Right renal pelvis (tissue), 4 donors: ENCODE data around the gene RBM25. TPM values are rescaled to one million over a fixed set of nuclear protein-coding genes. Genes with fewer than 3 reads are reported as not detected.

Experiments used
- DNase-seq, 4 donors: peaks; one replicate each; pipeline ENCODE4 v3.0.0-alpha.2; 2013; ENCODE audit warnings: low read depth in 4 of 4, low spot score in 3 of 4, missing footprints in 1 of 4
- polyA plus RNA-seq, 4 donors: library from polyadenylated mRNA; unstranded; fragments of 120-200 nt; gene quantifications; one replicate each; pipeline ENCODE4 v1.2.1, GENCODE V29; 2013; ENCODE audit not compliant: insufficient read length in 4 of 4

The RBM25 gene
- polyA plus RNA-seq, 4 donors, result 142 to 167 (median 162) TPM

GRCh38 chr14:73102806-73103497, 44.6 kb downstream of the RBM25 start:
- no peak for DNase-seq

- no peak for DNase-seq
These were observed 46.7 kb downstream of the RBM25 start for GRCh38 chr14:73105050-73105449.

- no peak for DNase-seq
These were observed 47.4 kb downstream of the RBM25 start for GRCh38 chr14:73105727-73106126.

GRCh38 chr14:73116079-73116665, 57.8 kb downstream of the RBM25 start:
- DNase-seq, result no peak

- DNase-seq, result no peak
These were observed 66.0 kb downstream of the RBM25 start for GRCh38 chr14:73124180-73124894.

- DNase-seq, result no peak
These were observed 66.8 kb downstream of the RBM25 start for GRCh38 chr14:73125169-73125588.

GRCh38 chr14:73125746-73126145, 67.4 kb downstream of the RBM25 start:
- no peak for DNase-seq

- no peak for DNase-seq
These were observed 75.5 kb downstream of the RBM25 start for GRCh38 chr14:73133795-73134194.

- DNase-seq, result no peak
These were observed 77.7 kb downstream of the RBM25 start for GRCh38 chr14:73136085-73136386.

GRCh38 chr14:73136387-73137225, 78.3 kb downstream of the RBM25 start, which contains the start of gene PSEN1:
Gene PSEN1, plus strand, starts transcription at chr14:73136507. Its CDS starts 11,513 bp downstream, at chr14:73148020.
- DNase-seq, result peak; percentile 91 to 93 (median 92)

- DNase-seq, result no peak
These were observed 82.5 kb downstream of the RBM25 start for GRCh38 chr14:73140811-73141323.

GRCh38 chr14:73142216-73142615, 83.9 kb downstream of the RBM25 start:
- DNase-seq, result no peak

- DNase-seq, result no peak
These were observed 84.7 kb downstream of the RBM25 start for GRCh38 chr14:73143003-73143402.

GRCh38 chr14:73143617-73144016, 85.3 kb downstream of the RBM25 start:
- DNase-seq, result no peak

- no peak for DNase-seq
These were observed 87.0 kb downstream of the RBM25 start for GRCh38 chr14:73145371-73145770.

- DNase-seq, result no peak
These were observed 87.8 kb downstream of the RBM25 start for GRCh38 chr14:73146111-73146510.

- no peak for DNase-seq
These were observed 91.4 kb downstream of the RBM25 start for GRCh38 chr14:73149753-73150152.

- no peak for DNase-seq
These were observed 94.9 kb downstream of the RBM25 start for GRCh38 chr14:73153272-73153671.

GRCh38 chr14:73162251-73162650, 103.9 kb downstream of the RBM25 start:
- no peak for DNase-seq

- no peak for DNase-seq
These were observed 108.1 kb downstream of the RBM25 start for GRCh38 chr14:73166399-73166798.

GRCh38 chr14:73167727-73168126, 109.4 kb downstream of the RBM25 start:
- no peak for DNase-seq
